Endothelial cell of umbilical vein (primary cell): ENCODE results near the gene JCAD. TPM values are rescaled to one million over a fixed set of nuclear protein-coding genes. Genes with fewer than 3 reads are reported as not detected.

ENCODE experiments used
- BruUV-seq: library from RNA; stranded (reverse); fragments of 400-500 nt; replicated peaks from 2 replicates; lab custom pipeline; 2021; lab: Mats Ljungman, UMichigan
- CTCF ChIA-PET: fragments of 300-600, 350-600 bp; sonication (Branson Sonifier 250); formaldehyde crosslinking; loops from one replicate; lab custom pipeline; 2021; ENCODE audit warnings: antibody characterized with exemption, inconsistent platforms; lab: Charles Lee
- POLR2A ChIA-PET: fragments of 300-600, 350-600 bp; sonication (Branson Sonifier 250); formaldehyde crosslinking; loops from one replicate; lab custom pipeline; 2021; ENCODE audit warnings: antibody characterized with exemption, inconsistent platforms; lab: Charles Lee
- DNase-seq: peaks from one replicate; pipeline ENCODE4 v3.0.0-alpha.2; 2011; ENCODE audit warnings: low read depth, low spot score
- FAIRE-seq: peaks from 2 replicates; lab custom pipeline; 2011; peaks lifted over from hg19 to GRCh38; lab: Jason Lieb, UNC
- H2AFZ ChIP-seq: 2 replicates; pipeline ENCODE4 v1.6.0; 2012; ENCODE audit warnings: low read depth, low read length, control low read depth, inconsistent platforms
- H3K27ac ChIP-seq: 2 replicates; pipeline ENCODE4 v1.5.1; 2011; ENCODE audit warnings: low read depth, mild to moderate bottlenecking, control low read depth, low read length, moderate library complexity; ENCODE audit not compliant: insufficient read depth
- H3K27me3 ChIP-seq, 2 experiments: 2 replicates each; pipeline versions ENCODE4 v1.6.0 to v1.6.1; 2011; ENCODE audit warnings: low read length in 2 of 2, mixed read lengths in 1 of 2; ENCODE audit not compliant: control insufficient read depth in 2 of 2, insufficient read depth in 2 of 2
- H3K36me3 ChIP-seq, 2 experiments: 2 replicates in 1 of 2; 3 replicates in 1 of 2; pipeline ENCODE4 v1.5.1; 2011; ENCODE audit warnings: low read length in 2 of 2, mild to moderate bottlenecking in 1 of 2, moderate library complexity in 1 of 2; ENCODE audit not compliant: control insufficient read depth in 2 of 2, insufficient read depth in 2 of 2; ENCODE audit errors: extremely low read depth in 1 of 2
- H3K4me1 ChIP-seq: 3 replicates; pipeline ENCODE4 v1.5.1; 2011; ENCODE audit warnings: mild to moderate bottlenecking, low read length; ENCODE audit not compliant: control insufficient read depth, insufficient read depth; ENCODE audit errors: extremely low read depth
- H3K4me2 ChIP-seq: 2 replicates; pipeline ENCODE4 v1.6.1; 2011; ENCODE audit warnings: low read length, control low read depth, mixed read lengths; ENCODE audit not compliant: insufficient read depth
- H3K4me3 ChIP-seq, 3 experiments: fragments of 200-600 bp in 1 of 3; sonication (generic), shearing (Covaris generic) in 1 of 3; replicated peaks in 1 of 3; 2 replicates each; pipeline ENCODE4 v1.5.1; 2011 to 2016; ENCODE audit warnings: control low read depth in 3 of 3, low read length in 3 of 3, mild to moderate bottlenecking in 2 of 3, inconsistent platforms in 1 of 3, low read depth in 1 of 3, moderate library complexity in 1 of 3; ENCODE audit not compliant: insufficient read depth in 1 of 3
- H3K79me2 ChIP-seq: 2 replicates; pipeline ENCODE4 v1.6.0; 2012; ENCODE audit warnings: low read length, inconsistent platforms; ENCODE audit not compliant: control insufficient read depth, insufficient read depth
- H3K9ac ChIP-seq: replicated peaks from 2 replicates; pipeline ENCODE3; 2011; ENCODE audit warnings: low read length, control low read depth; ENCODE audit not compliant: insufficient read depth; ENCODE audit errors: extremely low read depth
- H3K9me1 ChIP-seq: replicated peaks from 3 replicates; pipeline ENCODE4 v1.6.0; 2011; ENCODE audit warnings: mild to moderate bottlenecking, low read length; ENCODE audit not compliant: control insufficient read depth, insufficient read depth; ENCODE audit errors: extremely low read depth
- H3K9me3 ChIP-seq: replicated peaks from 2 replicates; pipeline ENCODE4 v1.5.1; 2012; ENCODE audit warnings: low read length, inconsistent platforms; ENCODE audit not compliant: control insufficient read depth, insufficient read depth
- H4K20me1 ChIP-seq: replicated peaks from 2 replicates; pipeline ENCODE3; 2011; ENCODE audit warnings: mild to moderate bottlenecking, low read length; ENCODE audit not compliant: control insufficient read depth, insufficient read depth; ENCODE audit errors: extremely low read depth
- EZH2 ChIP-seq: IDR thresholded peaks from 2 replicates; pipeline ENCODE4 v1.6.1; 2012; ENCODE audit warnings: borderline replicate concordance, low read depth, mild to moderate bottlenecking, moderate library complexity, low read length, inconsistent platforms; ENCODE audit not compliant: severe bottlenecking
- FOS ChIP-seq: IDR thresholded peaks from 2 replicates; pipeline ENCODE4 v1.6.1; 2011; ENCODE audit warnings: mild to moderate bottlenecking, low read length, moderate library complexity, borderline replicate concordance; ENCODE audit not compliant: insufficient read depth
- JUN ChIP-seq: IDR thresholded peaks from 2 replicates; pipeline ENCODE4 v1.6.1; 2011; ENCODE audit warnings: borderline replicate concordance, low read depth; ENCODE audit not compliant: insufficient read length, insufficient read depth
- MYC ChIP-seq: IDR thresholded peaks from one replicate; pipeline ENCODE4 v1.6.1; 2011; ENCODE audit warnings: mild to moderate bottlenecking, low read depth, low read length
- POLR2A ChIP-seq: IDR thresholded peaks from 2 replicates; pipeline ENCODE4 v1.6.1; 2012; ENCODE audit warnings: low read depth, mild to moderate bottlenecking, control low read depth, low read length
- POLR2AphosphoS5 ChIP-seq: IDR thresholded peaks from 2 replicates; pipeline ENCODE4 v1.6.1; 2012; ENCODE audit warnings: low read depth, mild to moderate bottlenecking, control low read depth, low read length, moderate library complexity; ENCODE audit not compliant: insufficient read depth
- dilution Hi-C: fragments of 300-500 bp; cut with MboI; formaldehyde crosslinking; loops from one replicate; pipeline ENCODE4 v1.15.0; 2019; ENCODE audit warnings: low sequenced_read_pairs; ENCODE audit not compliant: extremely low pct_ligation_motif_present
- intact Hi-C: fragments of 100-400 bp; cut with micrococcal nuclease; formaldehyde crosslinking; loops from one replicate; pipeline ENCODE4 v1.10.0; 2022
- polyA plus RNA-seq, 4 experiments: library from polyadenylated mRNA; depleted of rRNA in 3 of 4; stranded (reverse) in 3 of 4; unstranded in 1 of 4; fragments of >200 nt; gene quantifications; 2 replicates each; pipeline versions ENCODE4 v1.2.1 to v1.2.3, GENCODE V29; 2011 to 2012; ENCODE audit warnings: missing spikeins in 1 of 4
- total RNA-seq: library from RNA; stranded (reverse); gene quantifications from 2 replicates; pipeline ENCODE4 v1.2.3, GENCODE V29; 2021
- TF ChIP-seq, protein P1 (sequence below), 2 donors: IDR thresholded peaks; 1 replicate in 1 of 2; 2 replicates in 1 of 2; pipeline ENCODE4 v1.5.1; 2011; ENCODE audit warnings: low read length in 2 of 2, mild to moderate bottlenecking in 2 of 2, moderate library complexity in 2 of 2, control low read depth in 1 of 2, inconsistent platforms in 1 of 2, low read depth in 1 of 2; ENCODE audit not compliant: insufficient read depth in 1 of 2; ENCODE audit errors: extremely low read depth in 1 of 2
- TF ChIP-seq, protein P2 (sequence below): IDR thresholded peaks from 2 replicates; pipeline ENCODE4 v1.6.1; 2011; ENCODE audit not compliant: insufficient read depth, insufficient read length

JCAD gene
- total and polyA plus RNA-seq, 2 donors (not counting 3 experiments of a cell fraction or from before 2014, with no cell fraction given), result 17.5 to 76.3 TPM

DNA sequence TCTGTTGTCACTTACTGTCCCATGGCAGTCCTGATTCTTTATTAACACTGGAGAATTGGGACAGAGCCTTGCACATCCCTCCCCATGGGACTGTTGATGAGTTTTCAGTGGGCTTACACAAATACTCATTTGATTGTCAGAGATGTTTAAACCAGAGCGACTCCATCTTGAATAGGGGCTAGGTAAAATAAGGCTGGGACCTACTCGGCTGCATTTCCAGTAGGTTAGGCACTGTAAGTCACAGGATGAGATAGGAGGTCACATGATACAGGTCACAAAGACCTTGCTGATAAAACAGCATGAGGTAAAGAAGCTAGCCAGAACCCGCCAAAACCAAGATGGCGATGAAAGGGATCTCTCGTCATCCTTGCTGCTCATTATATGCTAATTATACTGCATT lies 47.6 kb upstream of the JCAD start:
- ChIA-PET CTCF (no interaction called here), POLR2A (no interaction called here)
- Histone ChIP-seq H3K4me3 (no peak overlapping the region), H3K27ac (no peak overlapping the region), H2AFZ (no peak overlapping the region), H3K9me1 (no peaks in the 10 kb centered on the region), H3K79me2 (no peaks in the 10 kb centered on the region), H3K36me3 (no peaks in the 10 kb centered on the region), H3K9ac (no peak overlapping the region), H3K4me1 (peaks cover 18% of the 10 kb centered on the region), H3K9me3 (no peaks in the 10 kb centered on the region), H4K20me1 (no peaks in the 10 kb centered on the region), H3K4me2 (no peak overlapping the region), H3K27me3 (no peaks in the 10 kb centered on the region)
- no peak for DNase-seq
- no peak for TF ChIP-seq POLR2AphosphoS5
- TF ChIP-seq, protein P1, sequence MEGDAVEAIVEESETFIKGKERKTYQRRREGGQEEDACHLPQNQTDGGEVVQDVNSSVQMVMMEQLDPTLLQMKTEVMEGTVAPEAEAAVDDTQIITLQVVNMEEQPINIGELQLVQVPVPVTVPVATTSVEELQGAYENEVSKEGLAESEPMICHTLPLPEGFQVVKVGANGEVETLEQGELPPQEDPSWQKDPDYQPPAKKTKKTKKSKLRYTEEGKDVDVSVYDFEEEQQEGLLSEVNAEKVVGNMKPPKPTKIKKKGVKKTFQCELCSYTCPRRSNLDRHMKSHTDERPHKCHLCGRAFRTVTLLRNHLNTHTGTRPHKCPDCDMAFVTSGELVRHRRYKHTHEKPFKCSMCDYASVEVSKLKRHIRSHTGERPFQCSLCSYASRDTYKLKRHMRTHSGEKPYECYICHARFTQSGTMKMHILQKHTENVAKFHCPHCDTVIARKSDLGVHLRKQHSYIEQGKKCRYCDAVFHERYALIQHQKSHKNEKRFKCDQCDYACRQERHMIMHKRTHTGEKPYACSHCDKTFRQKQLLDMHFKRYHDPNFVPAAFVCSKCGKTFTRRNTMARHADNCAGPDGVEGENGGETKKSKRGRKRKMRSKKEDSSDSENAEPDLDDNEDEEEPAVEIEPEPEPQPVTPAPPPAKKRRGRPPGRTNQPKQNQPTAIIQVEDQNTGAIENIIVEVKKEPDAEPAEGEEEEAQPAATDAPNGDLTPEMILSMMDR (IDR thresholded peaks at IDR 0.05; ENCODE audit: extremely low read depth in 1 of 2, insufficient read depth in 1 of 2, low read depth in 1 of 2, low read length in 2 of 2), result no peak
- no peak for TF ChIP-seq JUN
- no peak for TF ChIP-seq FOS
- TF ChIP-seq EZH2, result no peak
- TF ChIP-seq, protein P2, sequence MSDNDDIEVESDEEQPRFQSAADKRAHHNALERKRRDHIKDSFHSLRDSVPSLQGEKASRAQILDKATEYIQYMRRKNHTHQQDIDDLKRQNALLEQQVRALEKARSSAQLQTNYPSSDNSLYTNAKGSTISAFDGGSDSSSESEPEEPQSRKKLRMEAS, result no peak
- TF ChIP-seq MYC, result no peak
- no peak for TF ChIP-seq POLR2A
- intact Hi-C loops (no loop called here), dilution Hi-C loops (no loop called here)
- no peak for FAIRE-seq
- BruUV-seq, result no TSS peak
